ENCODE measurements around the gene NKPD1. TPM values are rescaled to one million over a fixed set of nuclear protein-coding genes. Genes with fewer than 3 reads are reported as not detected.

NKPD1 gene, protein sequence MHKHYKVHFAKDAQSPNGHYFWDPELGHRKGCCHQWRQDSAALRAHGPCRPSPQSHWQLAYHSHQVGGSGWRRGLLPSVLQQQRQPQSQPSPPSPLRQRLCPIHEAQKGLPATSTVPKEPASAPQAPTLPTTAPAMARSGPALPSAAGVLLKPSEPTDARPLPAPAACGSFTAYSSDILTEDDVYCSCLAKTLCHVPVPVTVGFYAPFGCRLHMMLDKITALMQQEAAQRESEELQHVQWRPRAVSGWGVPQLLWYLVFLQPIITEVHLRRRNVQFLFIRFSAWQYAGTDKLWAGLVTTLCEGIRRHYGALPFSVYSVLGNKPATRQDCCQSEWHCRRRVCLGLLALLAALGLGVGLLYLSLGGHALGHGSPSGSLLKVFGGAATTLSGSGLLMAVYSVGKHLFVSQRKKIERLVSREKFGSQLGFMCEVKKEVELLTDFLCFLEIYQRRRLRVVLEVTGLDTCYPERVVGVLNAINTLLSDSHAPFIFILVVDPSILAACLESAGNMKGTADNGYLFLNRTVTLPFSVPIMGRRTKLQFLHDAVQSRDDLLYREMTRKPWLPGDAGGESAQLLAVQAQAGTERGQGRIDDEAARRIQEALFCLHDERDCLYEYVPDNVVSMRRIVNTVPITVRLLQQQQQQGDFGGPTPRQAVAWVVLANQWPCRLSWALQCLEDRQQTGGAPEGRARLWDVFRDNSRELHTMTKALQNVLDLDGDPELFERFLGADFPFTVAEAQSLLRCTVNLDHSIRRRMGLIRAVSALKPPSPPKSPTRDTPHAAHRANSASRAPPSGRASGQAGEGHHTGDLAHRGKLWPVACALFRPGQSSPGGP
- total RNA-seq (1 to 10 TPM in 4 of 5 donors, under 1 TPM in 1; 0.95 to 1.3 (median 1.2) TPM), total RNA-seq (0.30 to 5.5 (median 1.3) reads per million in 29 experiments)
- 0.33 TPM for total RNA-seq (2013)

DNA sequence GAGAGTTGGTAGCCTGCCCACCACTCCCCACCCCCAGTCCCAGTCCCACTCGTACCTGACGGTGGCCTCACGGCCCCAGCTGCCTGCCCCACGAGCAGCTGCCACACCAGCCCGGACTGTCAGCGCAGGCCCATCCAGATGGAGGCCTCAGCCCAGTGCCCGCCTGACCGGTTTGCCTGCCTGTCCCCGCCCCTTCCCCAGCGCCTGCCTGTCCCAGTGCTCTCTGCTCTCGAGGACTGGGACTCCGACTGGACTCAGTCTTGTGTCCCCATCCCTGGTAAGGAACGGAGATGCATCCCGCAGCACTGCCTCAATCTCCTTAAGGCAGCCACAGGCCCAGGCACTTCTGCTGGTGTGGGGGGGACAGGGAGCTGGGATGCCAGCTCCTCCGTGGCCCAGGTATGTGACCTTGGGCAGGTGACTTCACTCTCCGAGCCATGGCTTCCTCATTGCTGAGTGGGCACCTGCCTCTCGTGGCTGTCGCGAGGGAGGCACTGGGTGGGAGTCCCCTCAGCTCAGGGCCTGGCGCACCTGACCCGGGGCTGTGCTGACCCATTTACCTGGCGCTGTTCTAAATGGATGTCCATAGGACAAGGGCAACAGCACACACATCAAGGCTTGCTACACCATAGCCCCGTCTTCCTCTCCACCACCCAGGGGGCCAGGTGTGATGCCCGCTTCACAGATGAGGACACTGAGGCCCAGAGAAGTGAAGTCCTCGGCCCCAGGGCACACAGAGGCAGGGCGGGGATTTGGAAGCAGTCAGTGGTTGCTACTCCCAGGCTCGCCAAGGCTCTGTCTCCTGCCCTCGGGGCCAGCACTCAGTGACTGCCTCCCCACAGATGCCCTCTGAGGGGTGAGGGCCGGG is at the start of gene NKPD1:
TSS of gene NKPD1 (minus strand) at position 113 of the 868 bp plus-strand sequence. CDS start 832 bp downstream, outside the sequence.
- H3K4me3 ChIP-seq (ENCODE audit: control insufficient read depth in 1 of 2, extremely low read depth in 1 of 2, low read length in 1 of 2): no peak within 1 kb of the TSS
- H3K36me3 ChIP-seq (ENCODE audit: control insufficient read depth in 2 of 2, extremely low read depth in 1 of 2, insufficient read depth in 1 of 2, low read length in 1 of 2): no peaks in the 10 kb centered on the region
- peaks cover 2 to 32% of the 10 kb centered on the region in 2 experiments for H3K4me1 ChIP-seq (ENCODE audit: control insufficient read depth in 1 of 2, extremely low read depth in 1 of 2, insufficient read depth in 2 of 2, low read length in 2 of 2)
- Mint-ChIP-seq H3K36me3 (no peaks in the 10 kb centered on the region), H3K27ac (no peak within 1 kb of the TSS), H3K4me3 (no peak within 1 kb of the TSS), H3K9me3 (no peaks in the 10 kb centered on the region), H3K4me1 (peaks cover 12 to 28% (median 23%) of the 10 kb centered on the region in 3 donors), H3K27me3 (peaks cover 9 to 10% of the 10 kb centered on the region in 2 donors)
- ChIA-PET CTCF (no interaction called here), POLR2A (interaction anchor here in 1 of 2 donors (0.7 kb wide), 1 partner anchor 17 kb away, joined by 3 read pairs; the partner anchor contains the start of gene TRAPPC6A)
- DNase-seq (no peak), ATAC-seq (replicated peaks in 1 of 4) (no peak)
- H3K27ac ChIP-seq (ENCODE audit: low read length): no peak within 1 kb of the TSS
- peaks cover 0 to 40% of the 10 kb centered on the region in 2 experiments for H3K27me3 ChIP-seq (replicated peaks in 1 of 2; ENCODE audit: control insufficient read depth in 2 of 2, extremely low read depth in 1 of 2, insufficient read depth in 2 of 2, low read length in 1 of 2)
- WGBS (ENCODE audit: insufficient coverage): 76% methylated on average over 21 of the region's 29 CpGs
- no peaks in the 10 kb centered on the region for H3K9me3 ChIP-seq

DNA sequence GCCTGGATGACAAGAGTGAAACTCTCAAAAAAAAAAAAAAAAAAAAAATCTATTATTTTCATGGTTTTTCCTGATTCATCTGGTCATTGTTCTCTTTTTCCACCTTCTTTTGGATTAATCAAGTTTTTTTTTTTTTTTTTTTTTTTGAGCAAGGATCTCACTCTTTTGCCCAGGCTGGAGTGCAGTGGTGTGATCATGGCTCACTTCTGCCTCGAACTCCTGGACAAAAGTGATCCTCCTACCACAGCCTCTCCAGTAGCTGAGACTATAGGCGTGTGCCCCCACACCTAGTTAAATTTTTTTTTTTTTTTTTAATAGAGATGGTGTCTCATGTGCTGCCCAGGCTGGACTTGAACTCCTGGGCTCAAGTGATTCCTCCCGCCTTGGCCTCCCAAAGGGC is 45.5 kb upstream of the NKPD1 start:
- H3K27ac ChIP-seq (ENCODE audit: low read length): no peak overlapping the region
- DNase-seq (no peak), ATAC-seq (replicated peaks in 1 of 4) (no peak)
- ChIA-PET POLR2A (interaction anchor here in 1 of 2 donors (0.6 kb wide), 1 partner anchor 298 kb away, joined by 3 read pairs; no protein-coding TSS in a partner anchor), CTCF (no interaction called here)
- H3K4me3 Mint-ChIP-seq: no peak overlapping the region
- no peaks in the 10 kb centered on the region for H3K4me1 ChIP-seq (ENCODE audit: control insufficient read depth in 1 of 2, extremely low read depth in 1 of 2, insufficient read depth in 2 of 2, low read length in 2 of 2)
- H3K36me3 ChIP-seq (ENCODE audit: control insufficient read depth in 2 of 2, extremely low read depth in 1 of 2, insufficient read depth in 1 of 2, low read length in 1 of 2): no peaks in the 10 kb centered on the region
- no peaks in the 10 kb centered on the region for H3K9me3 ChIP-seq
- H3K36me3 Mint-ChIP-seq: no peaks in the 10 kb centered on the region
- H3K4me1 Mint-ChIP-seq: peaks cover 0 to 5% (median 3%) of the 10 kb centered on the region in 3 donors
- peaks cover 0 to 9% of the 10 kb centered on the region in 2 experiments for H3K27me3 ChIP-seq (replicated peaks in 1 of 2; ENCODE audit: control insufficient read depth in 2 of 2, extremely low read depth in 1 of 2, insufficient read depth in 2 of 2, low read length in 1 of 2)
- no peak overlapping the region for H3K27ac Mint-ChIP-seq
- H3K9me3 Mint-ChIP-seq: no peaks in the 10 kb centered on the region
- no CpG with 5 or more reads among the region's 3 CpGs for WGBS (ENCODE audit: insufficient coverage)
- no peak overlapping the region for H3K4me3 ChIP-seq (ENCODE audit: control insufficient read depth in 1 of 2, extremely low read depth in 1 of 2, low read length in 1 of 2)
- peaks cover under 1 to 7% of the 10 kb centered on the region in 2 donors for H3K27me3 Mint-ChIP-seq

DNA sequence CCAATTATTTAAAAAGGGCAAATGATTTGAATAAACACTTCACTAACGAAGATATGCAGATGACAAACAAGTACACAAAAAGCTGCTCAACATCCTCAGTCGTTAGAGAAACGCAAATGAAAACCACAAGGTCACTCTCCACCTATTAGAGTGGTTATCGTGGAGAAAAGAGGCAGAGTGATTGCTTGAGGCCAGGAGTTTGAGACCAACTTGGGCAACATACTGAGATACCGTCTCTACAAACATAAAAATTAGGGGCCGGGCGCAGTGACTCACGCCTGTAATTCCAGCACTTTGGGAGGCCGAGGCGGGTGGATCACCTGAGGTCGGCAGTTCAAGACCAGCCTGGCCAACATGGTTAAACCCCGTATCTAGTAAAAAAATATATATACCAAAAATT is 45.0 kb upstream of the NKPD1 start:
- H3K27me3 Mint-ChIP-seq: peaks cover 0 to 3% of the 10 kb centered on the region in 2 donors
- CTCF ChIA-PET: no interaction called here
- no peak overlapping the region for H3K4me3 ChIP-seq (ENCODE audit: control insufficient read depth in 1 of 2, extremely low read depth in 1 of 2, low read length in 1 of 2)
- H3K27ac Mint-ChIP-seq: no peak overlapping the region
- ATAC-seq (replicated peaks in 1 of 4): no peak
- H3K4me1 ChIP-seq (ENCODE audit: control insufficient read depth in 1 of 2, extremely low read depth in 1 of 2, insufficient read depth in 2 of 2, low read length in 2 of 2): no peaks in the 10 kb centered on the region
- no peak overlapping the region for H3K4me3 Mint-ChIP-seq
- no peak for DNase-seq
- H3K36me3 ChIP-seq (ENCODE audit: control insufficient read depth in 2 of 2, extremely low read depth in 1 of 2, insufficient read depth in 1 of 2, low read length in 1 of 2): no peaks in the 10 kb centered on the region
- H3K27me3 ChIP-seq (replicated peaks in 1 of 2; ENCODE audit: control insufficient read depth in 2 of 2, extremely low read depth in 1 of 2, insufficient read depth in 2 of 2, low read length in 1 of 2): peaks cover 0 to 4% of the 10 kb centered on the region in 2 experiments
- POLR2A ChIA-PET: interaction anchor here (0.5 to 0.6 kb wide), 2 partner anchors 298 to 886 kb away, joined by 3 read pairs; no protein-coding TSS in a partner anchor
- H3K27ac ChIP-seq (ENCODE audit: low read length): no peak overlapping the region
- no peaks in the 10 kb centered on the region for H3K9me3 ChIP-seq
- no peaks in the 10 kb centered on the region for H3K9me3 Mint-ChIP-seq
- WGBS (ENCODE audit: insufficient coverage): no CpG with 5 or more reads among the region's 12 CpGs
- H3K4me1 Mint-ChIP-seq: peaks cover 0 to 5% (median 3%) of the 10 kb centered on the region in 3 donors
- no peaks in the 10 kb centered on the region for H3K36me3 Mint-ChIP-seq

DNA sequence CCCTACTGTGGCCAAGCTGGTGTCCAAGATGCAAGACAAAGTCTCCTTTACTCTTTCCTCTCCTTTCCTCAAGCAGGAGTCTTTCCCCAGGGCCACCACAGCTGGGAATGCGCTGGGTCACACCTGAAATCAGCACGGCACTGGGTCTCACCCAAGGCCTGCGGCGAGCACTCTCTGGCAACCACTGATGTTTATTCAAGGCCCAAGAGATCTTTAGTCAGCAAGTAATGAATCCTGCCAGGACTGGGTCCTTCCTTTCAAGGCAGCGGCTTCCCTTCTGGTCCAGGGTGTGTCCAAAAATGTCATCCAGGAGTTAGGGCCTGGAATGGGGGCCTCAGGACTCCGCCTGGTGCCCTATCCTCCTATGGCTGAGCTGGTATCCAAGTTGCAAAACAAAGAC is 41.9 kb upstream of the NKPD1 start:
- Histone ChIP-seq H3K4me1 (ENCODE audit: control insufficient read depth in 1 of 2, extremely low read depth in 1 of 2, insufficient read depth in 2 of 2, low read length in 2 of 2) (no peaks in the 10 kb centered on the region), H3K9me3 (no peaks in the 10 kb centered on the region), H3K4me3 (ENCODE audit: control insufficient read depth in 1 of 2, extremely low read depth in 1 of 2, low read length in 1 of 2) (no peak overlapping the region), H3K27ac (ENCODE audit: low read length) (no peak overlapping the region), H3K27me3 (replicated peaks in 1 of 2; ENCODE audit: control insufficient read depth in 2 of 2, extremely low read depth in 1 of 2, insufficient read depth in 2 of 2, low read length in 1 of 2) (no peaks in the 10 kb centered on the region), H3K36me3 (ENCODE audit: control insufficient read depth in 2 of 2, extremely low read depth in 1 of 2, insufficient read depth in 1 of 2, low read length in 1 of 2) (no peaks in the 10 kb centered on the region)
- no peak for DNase-seq
- peaks cover 0 to 3% of the 10 kb centered on the region in 2 donors for H3K27me3 Mint-ChIP-seq
- no peaks in the 10 kb centered on the region for H3K9me3 Mint-ChIP-seq
- no peaks in the 10 kb centered on the region for H3K4me1 Mint-ChIP-seq
- no peak overlapping the region for H3K27ac Mint-ChIP-seq
- ChIA-PET CTCF (interaction anchor here in 1 of 2 donors (0.5 kb wide), 1 partner anchor 8 kb away, joined by 4 read pairs; no protein-coding TSS in a partner anchor), POLR2A (no interaction called here)
- 89% methylated on average over 5 of the region's 6 CpGs for WGBS (ENCODE audit: insufficient coverage)
- no peak overlapping the region for H3K4me3 Mint-ChIP-seq
- no peaks in the 10 kb centered on the region for H3K36me3 Mint-ChIP-seq
- ATAC-seq (replicated peaks in 1 of 4): no peak

DNA sequence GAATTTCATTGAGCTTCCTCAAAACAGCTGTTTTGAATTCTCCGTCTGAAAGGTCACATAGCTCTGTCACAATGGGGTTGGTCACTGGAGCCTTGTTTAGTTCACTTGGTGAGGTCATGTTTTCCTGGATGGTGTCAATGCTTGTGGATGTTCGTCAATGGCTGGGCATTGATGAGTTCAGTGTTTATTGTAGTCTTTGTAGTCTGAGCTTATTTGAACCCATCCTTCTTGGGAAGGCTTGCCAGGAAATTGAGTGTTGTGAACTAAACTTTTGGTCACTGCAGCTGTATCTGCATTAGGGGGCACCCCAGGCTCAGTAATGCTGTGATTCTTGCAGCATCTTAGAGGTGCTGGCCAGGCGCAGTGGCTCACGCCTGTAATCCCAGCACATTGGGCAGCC is 39.8 kb upstream of the NKPD1 start:
- H3K36me3 ChIP-seq (ENCODE audit: control insufficient read depth in 2 of 2, extremely low read depth in 1 of 2, insufficient read depth in 1 of 2, low read length in 1 of 2): no peaks in the 10 kb centered on the region
- peaks cover 0 to 6% of the 10 kb centered on the region in 2 experiments for H3K27me3 ChIP-seq (replicated peaks in 1 of 2; ENCODE audit: control insufficient read depth in 2 of 2, extremely low read depth in 1 of 2, insufficient read depth in 2 of 2, low read length in 1 of 2)
- no peaks in the 10 kb centered on the region for H3K4me1 ChIP-seq (ENCODE audit: control insufficient read depth in 1 of 2, extremely low read depth in 1 of 2, insufficient read depth in 2 of 2, low read length in 2 of 2)
- H3K4me1 Mint-ChIP-seq: no peaks in the 10 kb centered on the region
- H3K4me3 ChIP-seq (ENCODE audit: control insufficient read depth in 1 of 2, extremely low read depth in 1 of 2, low read length in 1 of 2): no peak overlapping the region
- DNase-seq (no peak), ATAC-seq (replicated peaks in 1 of 4) (no peak)
- peaks cover 0 to 3% of the 10 kb centered on the region in 2 donors for H3K27me3 Mint-ChIP-seq
- no peak overlapping the region for H3K27ac ChIP-seq (ENCODE audit: low read length)
- no peak overlapping the region for H3K4me3 Mint-ChIP-seq
- H3K27ac Mint-ChIP-seq: no peak overlapping the region
- WGBS (ENCODE audit: insufficient coverage): 93% methylated on average over 3 of the region's 4 CpGs
- H3K9me3 ChIP-seq: no peaks in the 10 kb centered on the region
- CTCF ChIA-PET: interaction anchor here in 1 of 2 donors (0.6 kb wide), 1 partner anchor 86 kb away, joined by 4 read pairs; no protein-coding TSS in a partner anchor
- no peaks in the 10 kb centered on the region for H3K36me3 Mint-ChIP-seq
- H3K9me3 Mint-ChIP-seq: no peaks in the 10 kb centered on the region
- POLR2A ChIA-PET: interaction anchor here in 1 of 2 donors (0.7 kb wide), 1 partner anchor 64 kb away, joined by 9 read pairs; no protein-coding TSS in a partner anchor

Measured in T-cell (primary cell).